Measurements from ENCODE around the gene ACTL7B.

GRCh38 chr9:108812396-108813025 lies 43.3 kb downstream of the ACTL7B start:
- TF ChIP-seq POLR2AphosphoS5 (IDR thresholded peaks at IDR 0.05; ENCODE audit: low read depth) (no peak), CTCF (IDR thresholded peaks at IDR 0.05; ENCODE audit: insufficient read depth, low read length) (no peak), GABPA (IDR thresholded peaks at IDR 0.05; ENCODE audit: low read depth) (no peak)
